ENCODE results near the gene RAPGEF2.

The RAPGEF2 gene

GRCh38 chr4:159195361-159195769, 92.5 kb downstream of the RAPGEF2 start:
- no peak for TF ChIP-seq NFRKB (IDR thresholded peaks at IDR 0.05)
- no peak for TF ChIP-seq HDGF (IDR thresholded peaks at IDR 0.05; ENCODE audit: borderline replicate concordance)
- TF ChIP-seq FOXM1 (IDR thresholded peaks at IDR 0.05; ENCODE audit: borderline replicate concordance): no peak
- no peak for TF ChIP-seq TARDBP (IDR thresholded peaks at IDR 0.05)
- TF ChIP-seq ARNT (IDR thresholded peaks at IDR 0.05): no peak
- TF ChIP-seq FOXK2 (IDR thresholded peaks at IDR 0.05): no peak
- no peak for TF ChIP-seq LEF1 (IDR thresholded peaks at IDR 0.05; ENCODE audit: borderline replicate concordance)
- no peak for TF ChIP-seq ZNF384 (IDR thresholded peaks at IDR 0.05)
- TF ChIP-seq ELF4 (IDR thresholded peaks at IDR 0.05): no peak
- TF ChIP-seq, protein P1, sequence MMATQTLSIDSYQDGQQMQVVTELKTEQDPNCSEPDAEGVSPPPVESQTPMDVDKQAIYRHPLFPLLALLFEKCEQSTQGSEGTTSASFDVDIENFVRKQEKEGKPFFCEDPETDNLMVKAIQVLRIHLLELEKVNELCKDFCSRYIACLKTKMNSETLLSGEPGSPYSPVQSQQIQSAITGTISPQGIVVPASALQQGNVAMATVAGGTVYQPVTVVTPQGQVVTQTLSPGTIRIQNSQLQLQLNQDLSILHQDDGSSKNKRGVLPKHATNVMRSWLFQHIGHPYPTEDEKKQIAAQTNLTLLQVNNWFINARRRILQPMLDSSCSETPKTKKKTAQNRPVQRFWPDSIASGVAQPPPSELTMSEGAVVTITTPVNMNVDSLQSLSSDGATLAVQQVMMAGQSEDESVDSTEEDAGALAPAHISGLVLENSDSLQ (IDR thresholded peaks at IDR 0.05): no peak
- TF ChIP-seq BHLHE40 (IDR thresholded peaks at IDR 0.05; ENCODE audit: borderline replicate concordance): no peak
- no peak for TF ChIP-seq L3MBTL2 (conservative IDR thresholded peaks at IDR 0.05)
- no peak for TF ChIP-seq SP1 (IDR thresholded peaks at IDR 0.05)
- no peak for TF ChIP-seq FOXA1 (IDR thresholded peaks at IDR 0.05)
- no peak for TF ChIP-seq SUZ12 (IDR thresholded peaks at IDR 0.05)
- no peak for TF ChIP-seq CTBP1 (IDR thresholded peaks at IDR 0.05; ENCODE audit: borderline replicate concordance)
- CTCF ChIA-PET: no interaction called here
- no peak for DNase-seq (ENCODE audit: extremely low spot score)
- POLR2A ChIA-PET: no interaction called here

- TF ChIP-seq FOXK2 (IDR thresholded peaks at IDR 0.05) (no peak), L3MBTL2 (conservative IDR thresholded peaks at IDR 0.05) (no peak), ARNT (IDR thresholded peaks at IDR 0.05) (no peak), CTBP1 (IDR thresholded peaks at IDR 0.05; ENCODE audit: borderline replicate concordance) (no peak), TARDBP (IDR thresholded peaks at IDR 0.05) (no peak), ZNF384 (IDR thresholded peaks at IDR 0.05) (no peak), BHLHE40 (IDR thresholded peaks at IDR 0.05; ENCODE audit: borderline replicate concordance) (no peak), SP1 (IDR thresholded peaks at IDR 0.05) (no peak), NFRKB (IDR thresholded peaks at IDR 0.05) (no peak)
- TF ChIP-seq, protein P1 (IDR thresholded peaks at IDR 0.05): no peak
- POLR2A ChIA-PET: no interaction called here
- CTCF ChIA-PET: interaction anchor here (0.5 kb wide), 1 partner anchor 193 kb away, joined by 6 read pairs; no protein-coding TSS in a partner anchor
- no peak for DNase-seq (ENCODE audit: extremely low spot score)
Measured at GRCh38 chr4:159197260-159197884, 94.5 kb downstream of the RAPGEF2 start.

GRCh38 chr4:159197885-159198269, 95.0 kb downstream of the RAPGEF2 start:
- ChIA-PET POLR2A (no interaction called here), CTCF (no interaction called here)
- no peak for DNase-seq (ENCODE audit: extremely low spot score)
- no peak for TF ChIP-seq FOXA1 (IDR thresholded peaks at IDR 0.05)
- TF ChIP-seq NFRKB (IDR thresholded peaks at IDR 0.05): no peak
- TF ChIP-seq SUZ12 (IDR thresholded peaks at IDR 0.05): no peak
- no peak for TF ChIP-seq TARDBP (IDR thresholded peaks at IDR 0.05)
- no peak for TF ChIP-seq BHLHE40 (IDR thresholded peaks at IDR 0.05; ENCODE audit: borderline replicate concordance)
- TF ChIP-seq L3MBTL2 (conservative IDR thresholded peaks at IDR 0.05): no peak
- TF ChIP-seq ZNF384 (IDR thresholded peaks at IDR 0.05): no peak
- TF ChIP-seq HDGF (IDR thresholded peaks at IDR 0.05; ENCODE audit: borderline replicate concordance): no peak
- no peak for TF ChIP-seq FOXM1 (IDR thresholded peaks at IDR 0.05; ENCODE audit: borderline replicate concordance)
- no peak for TF ChIP-seq ARNT (IDR thresholded peaks at IDR 0.05)
- no peak for TF ChIP-seq FOXK2 (IDR thresholded peaks at IDR 0.05)
- no peak for TF ChIP-seq SP1 (IDR thresholded peaks at IDR 0.05)
- TF ChIP-seq, protein P1 (IDR thresholded peaks at IDR 0.05): no peak
- no peak for TF ChIP-seq ELF4 (IDR thresholded peaks at IDR 0.05)
- TF ChIP-seq LEF1 (IDR thresholded peaks at IDR 0.05; ENCODE audit: borderline replicate concordance): no peak
- no peak for TF ChIP-seq CTBP1 (IDR thresholded peaks at IDR 0.05; ENCODE audit: borderline replicate concordance)

GRCh38 chr4:159199826-159200225, 96.9 kb downstream of the RAPGEF2 start:
- ChIA-PET POLR2A (no interaction called here), CTCF (no interaction called here)
- TF ChIP-seq HDGF (IDR thresholded peaks at IDR 0.05; ENCODE audit: borderline replicate concordance): no peak
- TF ChIP-seq ZNF384 (IDR thresholded peaks at IDR 0.05): no peak
- TF ChIP-seq L3MBTL2 (conservative IDR thresholded peaks at IDR 0.05): no peak
- TF ChIP-seq FOXM1 (IDR thresholded peaks at IDR 0.05; ENCODE audit: borderline replicate concordance): no peak
- no peak for TF ChIP-seq FOXK2 (IDR thresholded peaks at IDR 0.05)
- TF ChIP-seq LEF1 (IDR thresholded peaks at IDR 0.05; ENCODE audit: borderline replicate concordance): no peak
- TF ChIP-seq ARNT (IDR thresholded peaks at IDR 0.05): no peak
- no peak for TF ChIP-seq SUZ12 (IDR thresholded peaks at IDR 0.05)
- TF ChIP-seq SP1 (IDR thresholded peaks at IDR 0.05): no peak
- TF ChIP-seq TARDBP (IDR thresholded peaks at IDR 0.05): no peak
- TF ChIP-seq FOXA1 (IDR thresholded peaks at IDR 0.05): no peak
- no peak for TF ChIP-seq ELF4 (IDR thresholded peaks at IDR 0.05)
- TF ChIP-seq, protein P1 (IDR thresholded peaks at IDR 0.05): no peak
- DNase-seq (ENCODE audit: extremely low spot score): no peak

DNA sequence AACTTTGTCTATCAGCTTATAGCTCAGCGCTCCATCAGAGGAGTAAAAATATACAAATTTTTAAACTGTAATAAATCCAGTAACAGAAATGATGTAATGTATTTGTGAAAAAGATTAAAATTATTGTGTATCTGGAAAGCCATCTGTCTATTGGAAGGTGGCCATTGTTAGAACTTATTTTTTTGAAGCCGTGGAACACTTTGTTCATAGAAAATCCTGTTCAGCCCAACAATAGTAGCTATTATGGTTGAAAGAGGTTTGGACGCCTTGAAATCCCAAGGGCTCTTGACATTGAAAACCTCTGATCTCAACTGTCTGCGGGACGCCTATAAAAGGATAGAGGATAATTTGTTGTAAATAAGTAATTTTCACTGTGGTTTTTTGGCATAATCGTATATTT, 98.3 kb downstream of the RAPGEF2 start:
- DNase-seq (ENCODE audit: extremely low spot score): no peak
- CTCF ChIA-PET: interaction anchor here (0.6 to 1.4 kb wide), 3 partner anchors 10 to 398 kb away, joined by 3 to 6 read pairs (median 4); no protein-coding TSS in a partner anchor
- TF ChIP-seq TARDBP (IDR thresholded peaks at IDR 0.05): no peak
- no peak for TF ChIP-seq FOXM1 (IDR thresholded peaks at IDR 0.05; ENCODE audit: borderline replicate concordance)
- no peak for TF ChIP-seq ELF4 (IDR thresholded peaks at IDR 0.05)
- POLR2A ChIA-PET: no interaction called here
